ENCODE measurements around the gene PHC2.

Gene PHC2

DNA sequence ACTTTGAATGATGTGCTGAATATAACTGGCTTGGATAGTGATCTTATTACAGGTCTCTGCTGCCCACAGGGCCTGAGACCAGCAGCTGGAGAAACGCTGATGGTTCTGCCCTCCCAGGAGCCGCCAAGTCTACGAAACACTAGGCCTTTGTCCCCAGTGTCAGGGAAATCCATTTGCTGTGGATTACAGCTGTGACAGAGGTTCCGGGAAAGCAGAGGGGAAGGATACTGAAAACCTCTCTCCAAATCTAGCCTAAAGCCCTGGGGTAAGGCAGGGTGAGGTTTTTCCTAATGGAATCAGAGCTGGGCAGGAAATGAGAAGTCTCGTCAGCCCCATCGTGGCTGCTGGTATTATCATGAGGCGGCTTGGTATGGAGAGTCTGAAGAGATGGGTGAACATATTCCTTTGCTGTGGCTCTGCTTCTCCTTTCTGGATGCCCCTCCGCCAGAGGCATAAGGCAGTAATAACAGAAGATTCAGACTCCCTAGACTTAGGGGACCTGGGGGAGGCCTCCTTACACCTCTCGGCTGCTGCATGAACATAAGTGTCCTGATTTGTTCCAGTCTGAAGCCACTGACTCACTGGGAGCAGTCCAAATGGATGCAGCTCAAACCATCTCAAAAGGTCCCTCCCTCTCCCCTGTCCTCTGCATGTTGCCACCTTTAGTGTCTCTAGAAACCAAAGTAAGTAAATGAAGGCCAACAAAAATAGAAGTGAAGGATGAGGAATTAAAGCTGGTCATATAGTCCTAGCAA, 48.1 kb downstream of the PHC2 start:
- no peak overlapping the region for H4K5ac ChIP-seq (ENCODE audit: low read length)
- H3K4me1 ChIP-seq (ENCODE audit: control insufficient read depth, low read depth, low read length): no peaks in the 10 kb centered on the region
- no peak overlapping the region for H2BK120ac ChIP-seq (ENCODE audit: low read depth, low read length)
- no peaks in the 10 kb centered on the region for H3K79me2 ChIP-seq (ENCODE audit: control insufficient read depth, insufficient read depth, low read length)
- H3K4me2 ChIP-seq (ENCODE audit: low read length): no peak overlapping the region
- no peak for DNase-seq
- no peak overlapping the region for H3K18ac ChIP-seq (ENCODE audit: low read length)
- H3K23ac ChIP-seq (ENCODE audit: low read length): no peak overlapping the region
- H3K27ac ChIP-seq (ENCODE audit: low read depth, low read length): no peak overlapping the region
- no peak overlapping the region for H2BK5ac ChIP-seq (ENCODE audit: low read length)
- H3K56ac ChIP-seq (ENCODE audit: low read length): no peak overlapping the region
- H3K27me3 ChIP-seq (ENCODE audit: insufficient read depth, low read length, poor library complexity): no peaks in the 10 kb centered on the region
- H3K36me3 ChIP-seq (ENCODE audit: control insufficient read depth, insufficient read depth, low read length): no peaks in the 10 kb centered on the region
- no peak overlapping the region for H3K9ac ChIP-seq (ENCODE audit: low read length)
- H3K79me1 ChIP-seq (ENCODE audit: low read length): no peaks in the 10 kb centered on the region
- H2BK15ac ChIP-seq (replicated peaks; ENCODE audit: low read depth): no peak overlapping the region
- no peak overlapping the region for H3K4ac ChIP-seq (ENCODE audit: low read depth, low read length)
- H3K4me3 ChIP-seq (ENCODE audit: low read length): no peak overlapping the region
- whole genome bisulfite sequencing (ENCODE audit: extremely low coverage, insufficient coverage, low lambda C conversion rate): no CpG with 5 or more reads among the region's 9 CpGs
- no peak overlapping the region for H4K8ac ChIP-seq (ENCODE audit: low read depth, low read length)
- H2AK5ac ChIP-seq (ENCODE audit: low read length): no peak overlapping the region

DNA sequence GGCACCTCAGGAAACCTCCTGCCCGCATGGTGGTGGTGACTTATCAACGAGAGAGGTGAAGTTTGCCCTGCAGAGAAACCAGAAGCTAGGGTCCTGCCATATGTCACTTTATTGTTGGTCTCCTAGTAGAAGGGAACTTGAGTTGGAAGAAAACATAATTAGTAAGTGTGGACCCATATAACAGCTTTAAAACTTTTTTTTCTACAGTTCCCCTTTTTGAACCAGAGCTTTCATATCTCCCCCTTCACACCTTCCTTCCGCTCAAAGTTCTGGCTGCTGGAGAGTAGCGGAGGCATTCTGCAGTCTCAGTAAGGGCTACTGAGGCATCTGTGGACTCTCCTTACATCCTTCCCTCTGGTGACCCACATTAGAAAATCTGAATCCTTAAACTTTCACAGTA, 48.9 kb downstream of the PHC2 start:
- DNase-seq: no peak
- Histone ChIP-seq H3K4me1 (ENCODE audit: control insufficient read depth, low read depth, low read length) (no peaks in the 10 kb centered on the region), H3K4ac (ENCODE audit: low read depth, low read length) (no peak overlapping the region), H2BK120ac (ENCODE audit: low read depth, low read length) (no peak overlapping the region), H2AK5ac (ENCODE audit: low read length) (no peak overlapping the region), H3K79me2 (ENCODE audit: control insufficient read depth, insufficient read depth, low read length) (no peaks in the 10 kb centered on the region), H3K4me3 (ENCODE audit: low read length) (no peak overlapping the region), H4K5ac (ENCODE audit: low read length) (no peak overlapping the region), H3K27ac (ENCODE audit: low read depth, low read length) (no peak overlapping the region), H2BK5ac (ENCODE audit: low read length) (no peak overlapping the region), H2BK15ac (replicated peaks; ENCODE audit: low read depth) (no peak overlapping the region), H4K8ac (ENCODE audit: low read depth, low read length) (no peak overlapping the region), H3K18ac (ENCODE audit: low read length) (no peak overlapping the region), H3K79me1 (ENCODE audit: low read length) (no peaks in the 10 kb centered on the region), H3K9ac (ENCODE audit: low read length) (no peak overlapping the region), H3K36me3 (ENCODE audit: control insufficient read depth, insufficient read depth, low read length) (no peaks in the 10 kb centered on the region), H3K23ac (ENCODE audit: low read length) (no peak overlapping the region), H3K56ac (ENCODE audit: low read length) (no peak overlapping the region), H3K4me2 (ENCODE audit: low read length) (no peak overlapping the region), H3K27me3 (ENCODE audit: insufficient read depth, low read length, poor library complexity) (no peaks in the 10 kb centered on the region)
- no CpG with 5 or more reads among the region's 4 CpGs for WGBS (ENCODE audit: extremely low coverage, insufficient coverage, low lambda C conversion rate)

DNA sequence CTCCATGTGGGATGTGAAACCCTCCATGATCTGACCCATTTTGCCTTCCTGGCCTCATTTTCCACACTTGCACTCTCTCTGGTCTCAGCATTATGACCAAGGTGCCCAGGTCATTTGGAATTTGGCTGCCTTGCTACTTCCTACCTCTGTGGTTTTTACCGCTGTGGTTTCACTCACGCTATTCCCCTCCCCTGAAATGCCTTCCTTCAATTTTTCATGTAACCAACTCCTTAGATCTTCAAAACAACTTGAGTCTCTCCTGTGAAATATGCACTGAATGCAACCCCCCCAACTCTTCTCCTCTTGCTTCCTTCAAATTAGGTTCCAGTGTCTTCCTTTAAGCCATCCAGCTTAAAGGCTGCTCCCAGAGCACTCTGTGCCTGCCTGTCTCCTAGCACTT, 50.1 kb downstream of the PHC2 start:
- H3K27me3 ChIP-seq (ENCODE audit: insufficient read depth, low read length, poor library complexity): no peaks in the 10 kb centered on the region
- H3K23ac ChIP-seq (ENCODE audit: low read length): no peak overlapping the region
- H3K9ac ChIP-seq (ENCODE audit: low read length): no peak overlapping the region
- H4K8ac ChIP-seq (ENCODE audit: low read depth, low read length): no peak overlapping the region
- WGBS (ENCODE audit: extremely low coverage, insufficient coverage, low lambda C conversion rate): no CpG with 5 or more reads among the region's 2 CpGs
- H3K36me3 ChIP-seq (ENCODE audit: control insufficient read depth, insufficient read depth, low read length): no peaks in the 10 kb centered on the region
- H3K79me1 ChIP-seq (ENCODE audit: low read length): no peaks in the 10 kb centered on the region
- no peak overlapping the region for H3K18ac ChIP-seq (ENCODE audit: low read length)
- no peak overlapping the region for H3K27ac ChIP-seq (ENCODE audit: low read depth, low read length)
- H2BK15ac ChIP-seq (replicated peaks; ENCODE audit: low read depth): no peak overlapping the region
- no peak overlapping the region for H2BK5ac ChIP-seq (ENCODE audit: low read length)
- no peak overlapping the region for H2BK120ac ChIP-seq (ENCODE audit: low read depth, low read length)
- DNase-seq: no peak
- no peak overlapping the region for H3K4me2 ChIP-seq (ENCODE audit: low read length)
- no peak overlapping the region for H3K4me3 ChIP-seq (ENCODE audit: low read length)
- no peak overlapping the region for H4K5ac ChIP-seq (ENCODE audit: low read length)
- H3K56ac ChIP-seq (ENCODE audit: low read length): no peak overlapping the region
- no peaks in the 10 kb centered on the region for H3K79me2 ChIP-seq (ENCODE audit: control insufficient read depth, insufficient read depth, low read length)
- no peak overlapping the region for H3K4ac ChIP-seq (ENCODE audit: low read depth, low read length)
- no peak overlapping the region for H2AK5ac ChIP-seq (ENCODE audit: low read length)
- no peaks in the 10 kb centered on the region for H3K4me1 ChIP-seq (ENCODE audit: control insufficient read depth, low read depth, low read length)

DNA sequence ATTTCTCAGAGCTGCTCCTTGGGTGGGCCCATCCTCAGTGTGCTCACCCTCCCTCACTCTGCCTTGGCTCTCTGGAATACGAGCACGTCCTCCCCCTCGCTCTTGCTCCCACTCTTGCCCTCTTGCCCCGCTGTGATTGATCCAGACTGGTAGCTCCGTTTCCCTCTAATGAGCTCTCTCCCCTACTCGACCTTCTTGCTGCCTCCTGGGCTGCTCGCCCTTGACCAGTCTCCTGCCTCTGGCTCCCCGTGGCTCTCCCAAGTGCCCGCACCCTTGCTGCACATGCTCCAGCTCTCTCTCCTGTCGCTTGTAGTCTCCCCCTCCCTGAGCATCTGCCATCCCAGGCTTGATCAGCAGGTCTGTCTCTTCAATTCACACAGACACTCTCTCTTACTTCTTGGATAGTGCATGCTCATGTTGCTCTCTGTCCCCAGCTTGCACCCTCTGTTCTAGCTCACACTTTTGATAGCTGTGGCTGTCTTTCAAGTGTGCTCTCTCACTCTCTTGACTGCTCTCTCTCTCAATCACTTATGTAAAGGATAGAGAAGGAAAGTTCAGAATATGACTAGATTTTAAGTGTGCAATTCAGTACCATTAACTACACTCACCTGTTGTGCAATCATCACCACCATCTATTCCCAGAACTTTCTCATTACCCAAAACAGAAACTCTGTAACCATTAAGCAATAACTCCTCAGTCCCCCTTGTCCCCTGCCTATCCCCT, 51.1 kb downstream of the PHC2 start:
- Histone ChIP-seq H4K8ac (ENCODE audit: low read depth, low read length) (no peak overlapping the region), H3K4me3 (ENCODE audit: low read length) (no peak overlapping the region), H2BK15ac (replicated peaks; ENCODE audit: low read depth) (no peak overlapping the region), H3K36me3 (ENCODE audit: control insufficient read depth, insufficient read depth, low read length) (no peaks in the 10 kb centered on the region), H4K5ac (ENCODE audit: low read length) (no peak overlapping the region), H2BK5ac (ENCODE audit: low read length) (no peak overlapping the region), H3K4me2 (ENCODE audit: low read length) (no peak overlapping the region), H3K9ac (ENCODE audit: low read length) (no peak overlapping the region), H2AK5ac (ENCODE audit: low read length) (no peak overlapping the region), H2BK120ac (ENCODE audit: low read depth, low read length) (no peak overlapping the region), H3K4ac (ENCODE audit: low read depth, low read length) (no peak overlapping the region), H3K56ac (ENCODE audit: low read length) (no peak overlapping the region), H3K27me3 (ENCODE audit: insufficient read depth, low read length, poor library complexity) (no peaks in the 10 kb centered on the region), H3K79me2 (ENCODE audit: control insufficient read depth, insufficient read depth, low read length) (no peaks in the 10 kb centered on the region), H3K27ac (ENCODE audit: low read depth, low read length) (no peak overlapping the region), H3K23ac (ENCODE audit: low read length) (no peak overlapping the region), H3K79me1 (ENCODE audit: low read length) (no peaks in the 10 kb centered on the region), H3K18ac (ENCODE audit: low read length) (no peak overlapping the region), H3K4me1 (ENCODE audit: control insufficient read depth, low read depth, low read length) (no peaks in the 10 kb centered on the region)
- no CpG with 5 or more reads among the region's 10 CpGs for WGBS (ENCODE audit: extremely low coverage, insufficient coverage, low lambda C conversion rate)
- DNase-seq: no peak

DNA sequence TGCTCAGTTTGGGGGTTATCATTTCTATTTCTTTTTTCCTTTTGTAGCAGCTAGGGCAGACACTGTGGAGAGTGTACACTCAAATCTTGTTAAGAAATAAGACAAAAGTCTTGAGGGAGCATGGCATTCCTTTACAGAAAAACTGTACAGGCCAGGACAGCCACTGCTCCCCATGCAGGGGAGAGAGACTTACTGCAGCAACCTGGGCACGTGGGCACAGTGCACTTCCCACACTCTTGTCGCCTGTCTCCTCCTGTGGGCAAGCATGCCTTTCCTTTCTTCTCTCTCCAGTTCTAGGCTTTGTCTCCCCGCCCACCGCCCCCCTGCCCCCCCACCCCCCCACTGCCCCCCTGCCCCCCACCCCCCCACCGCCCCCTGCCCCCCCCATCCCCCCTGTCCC, 51.9 kb downstream of the PHC2 start:
- no peaks in the 10 kb centered on the region for H3K36me3 ChIP-seq (ENCODE audit: control insufficient read depth, insufficient read depth, low read length)
- no peak overlapping the region for H2BK120ac ChIP-seq (ENCODE audit: low read depth, low read length)
- H3K23ac ChIP-seq (ENCODE audit: low read length): no peak overlapping the region
- H3K9ac ChIP-seq (ENCODE audit: low read length): no peak overlapping the region
- no peak overlapping the region for H3K56ac ChIP-seq (ENCODE audit: low read length)
- no peak overlapping the region for H2AK5ac ChIP-seq (ENCODE audit: low read length)
- H4K5ac ChIP-seq (ENCODE audit: low read length): no peak overlapping the region
- no peaks in the 10 kb centered on the region for H3K4me1 ChIP-seq (ENCODE audit: control insufficient read depth, low read depth, low read length)
- no peaks in the 10 kb centered on the region for H3K27me3 ChIP-seq (ENCODE audit: insufficient read depth, low read length, poor library complexity)
- H3K27ac ChIP-seq (ENCODE audit: low read depth, low read length): no peak overlapping the region
- H3K79me1 ChIP-seq (ENCODE audit: low read length): no peaks in the 10 kb centered on the region
- no peak overlapping the region for H2BK5ac ChIP-seq (ENCODE audit: low read length)
- no CpG with 5 or more reads among the region's 5 CpGs for WGBS (ENCODE audit: extremely low coverage, insufficient coverage, low lambda C conversion rate)
- H3K4ac ChIP-seq (ENCODE audit: low read depth, low read length): no peak overlapping the region
- no peak overlapping the region for H2BK15ac ChIP-seq (replicated peaks; ENCODE audit: low read depth)
- H3K79me2 ChIP-seq (ENCODE audit: control insufficient read depth, insufficient read depth, low read length): no peaks in the 10 kb centered on the region
- H3K4me2 ChIP-seq (ENCODE audit: low read length): no peak overlapping the region
- H3K18ac ChIP-seq (ENCODE audit: low read length): no peak overlapping the region
- no peak overlapping the region for H3K4me3 ChIP-seq (ENCODE audit: low read length)
- DNase-seq: no peak
- no peak overlapping the region for H4K8ac ChIP-seq (ENCODE audit: low read depth, low read length)
